Naive thymus-derived CD4-positive, alpha-beta T cell (primary cell): ENCODE data around the gene EPB41L3. TPM values are rescaled to one million over a fixed set of nuclear protein-coding genes. Genes with fewer than 3 reads are reported as not detected.

ENCODE experiments used
- ATAC-seq: fragments of 150-1000 bp; cut with Tn5 transposase; 2 replicates; pipeline ENCODE4 v1.10.0; 2021; ENCODE audit warnings: mild to moderate bottlenecking, moderate library complexity
- CTCF ChIA-PET: fragments of 350-600 bp; sonication (Branson Sonifier 250); formaldehyde crosslinking; loops from one replicate; lab custom pipeline; 2021; ENCODE audit warnings: antibody characterized with exemption; lab: Charles Lee
- POLR2A ChIA-PET: fragments of 350-600 bp; sonication (Branson Sonifier 250); formaldehyde crosslinking; loops from one replicate; lab custom pipeline; 2021; ENCODE audit warnings: antibody characterized with exemption, inconsistent platforms; lab: Charles Lee
- DNase-seq, 9 donors: peaks; one replicate each; pipeline versions ENCODE4 v3.0.0 to v3.0.0-alpha.2; 2020 to 2022; ENCODE audit warnings: mixed read lengths in 1 of 9
- H3K27ac ChIP-seq: one replicate; pipeline ENCODE4 v1.7.0; 2013; ENCODE audit warnings: mild to moderate bottlenecking, low read depth, low read length, moderate library complexity
- H3K27me3 ChIP-seq, 2 donors: one replicate each; pipeline ENCODE4 v1.7.0; 2013; ENCODE audit warnings: low read length in 2 of 2, mild to moderate bottlenecking in 2 of 2, moderate library complexity in 2 of 2; ENCODE audit not compliant: control insufficient read depth in 2 of 2, insufficient read depth in 2 of 2
- H3K36me3 ChIP-seq, 3 experiments: 1 replicate in 2 of 3; 2 replicates in 1 of 3; pipeline ENCODE4 v1.7.0; 2013; ENCODE audit warnings: low read length in 3 of 3, mild to moderate bottlenecking in 3 of 3, moderate library complexity in 1 of 3; ENCODE audit not compliant: insufficient read depth in 3 of 3, control insufficient read depth in 2 of 3
- H3K4me1 ChIP-seq, 2 donors: one replicate each; pipeline ENCODE4 v1.7.0; 2013; ENCODE audit warnings: low read length in 2 of 2, mild to moderate bottlenecking in 2 of 2, moderate library complexity in 1 of 2; ENCODE audit not compliant: control insufficient read depth in 2 of 2, insufficient read depth in 2 of 2
- H3K4me3 ChIP-seq: 2 replicates; pipeline ENCODE4 v1.7.0; 2013; ENCODE audit warnings: mild to moderate bottlenecking, low read length
- H3K9me3 ChIP-seq, 3 experiments: 1 replicate in 2 of 3; 2 replicates in 1 of 3; pipeline ENCODE4 v1.7.0; 2013; ENCODE audit warnings: low read length in 3 of 3; ENCODE audit not compliant: control insufficient read depth in 2 of 3
- H3K27ac Mint-ChIP-seq, 9 donors: one replicate each; pipeline ENCODE4 v1.8.0; 2020 to 2022; ENCODE audit warnings: mixed read lengths in 9 of 9, mild to moderate bottlenecking in 8 of 9, moderate library complexity in 5 of 9, inconsistent platforms in 2 of 9
- H3K27me3 Mint-ChIP-seq, 5 donors: one replicate each; pipeline ENCODE4 v1.8.0; 2021 to 2022; ENCODE audit warnings: mixed read lengths in 5 of 5, mild to moderate bottlenecking in 1 of 5
- H3K36me3 Mint-ChIP-seq, 5 donors: one replicate each; pipeline ENCODE4 v1.8.0; 2020 to 2022; ENCODE audit warnings: mixed read lengths in 5 of 5, mild to moderate bottlenecking in 3 of 5, inconsistent platforms in 1 of 5
- H3K4me1 Mint-ChIP-seq, 7 donors: one replicate each; pipeline ENCODE4 v1.8.0; 2020 to 2022; ENCODE audit warnings: mixed read lengths in 7 of 7, mild to moderate bottlenecking in 3 of 7, inconsistent platforms in 1 of 7
- H3K4me3 Mint-ChIP-seq, 10 donors: one replicate each; pipeline ENCODE4 v1.8.0; 2020 to 2022; ENCODE audit warnings: mild to moderate bottlenecking in 10 of 10, mixed read lengths in 10 of 10, moderate library complexity in 6 of 10, inconsistent platforms in 2 of 10
- H3K9me3 Mint-ChIP-seq, 11 donors: one replicate each; pipeline ENCODE4 v1.8.0; 2020 to 2022; ENCODE audit warnings: mixed read lengths in 11 of 11, mild to moderate bottlenecking in 4 of 11, inconsistent platforms in 1 of 11, moderate library complexity in 1 of 11
- intact Hi-C, 2 donors: fragments of 100-400 bp; cut with micrococcal nuclease; formaldehyde crosslinking; loops; one replicate each; pipeline ENCODE4 v1.15.1; 2023
- polyA plus RNA-seq, 2 donors: library from polyadenylated mRNA; unstranded; fragments of 300-500 nt; fragmentation: Illumina TruSeq; gene quantifications; one replicate each; pipeline ENCODE4 v1.2.3, GENCODE V29; 2021
- total RNA-seq, 6 experiments: library from RNA in 5 of 6; stranded (reverse) in 5 of 6; gene quantifications; 1 replicate in 5 of 6; 2 replicates in 1 of 6; pipeline ENCODE4 v1.2.3 and lab custom pipeline; 2021 to 2026

EPB41L3 gene
- total and polyA plus RNA-seq, 7 experiments from 2014 or later: 1.5 to 35.5 (median 12.5) TPM

- H3K36me3 ChIP-seq: no peaks in the 10 kb centered on the region
- H3K9me3 ChIP-seq: no peaks in the 10 kb centered on the region
- H3K4me1 ChIP-seq: no peaks in the 10 kb centered on the region
- H3K4me3 ChIP-seq: no peak overlapping the region
- ATAC-seq: no peak
- peaks cover 0 to 17% (median 6%) of the 10 kb centered on the region in 7 donors for H3K4me1 Mint-ChIP-seq
- no peak for DNase-seq
- H3K4me3 Mint-ChIP-seq: no peak overlapping the region
- H3K27me3 ChIP-seq: no peaks in the 10 kb centered on the region
- intact Hi-C loops: no loop called here
- ChIA-PET CTCF (interaction anchor here (0.6 kb wide), 1 partner anchor 15 kb away, joined by 3 read pairs; no protein-coding TSS in a partner anchor), POLR2A (no interaction called here)
- H3K27me3 Mint-ChIP-seq: peaks cover 0 to 26% (median 17%) of the 10 kb centered on the region in 5 donors
- H3K9me3 Mint-ChIP-seq: peaks cover 0 to 8% (median 3%) of the 10 kb centered on the region in 11 donors
- no peak overlapping the region for H3K27ac Mint-ChIP-seq
- H3K36me3 Mint-ChIP-seq: peaks cover 0 to 7% (median 6%) of the 10 kb centered on the region in 5 donors
- no peak overlapping the region for H3K27ac ChIP-seq
Observed at GRCh38 chr18:5476961-5477800, 66.6 kb downstream of the EPB41L3 start.

- DNase-seq (no peak), ATAC-seq (peak; percentile 79)
- no peak overlapping the region for H3K27ac Mint-ChIP-seq
- Histone ChIP-seq H3K27me3 (no peaks in the 10 kb centered on the region), H3K4me3 (no peak overlapping the region), H3K9me3 (no peaks in the 10 kb centered on the region), H3K27ac (no peak overlapping the region), H3K36me3 (no peaks in the 10 kb centered on the region), H3K4me1 (no peaks in the 10 kb centered on the region)
- intact Hi-C loops: no loop called here
- POLR2A ChIA-PET: no interaction called here
- H3K36me3 Mint-ChIP-seq: peaks cover 0 to 4% (median 0%) of the 10 kb centered on the region in 5 donors
- no peak overlapping the region for H3K4me3 Mint-ChIP-seq
- H3K4me1 Mint-ChIP-seq: peaks cover 0 to 14% (median 6%) of the 10 kb centered on the region in 7 donors
- peaks cover 0 to 21% (median 12%) of the 10 kb centered on the region in 5 donors for H3K27me3 Mint-ChIP-seq
- H3K9me3 Mint-ChIP-seq: peaks cover 0 to 1% (median 0%) of the 10 kb centered on the region in 11 donors
- CTCF ChIA-PET: interaction anchor here (1.1 kb wide), 1 partner anchor 17 kb away, joined by 3 read pairs; no protein-coding TSS in a partner anchor
Observed at GRCh38 chr18:5475267-5475666, 68.5 kb downstream of the EPB41L3 start.

GRCh38 chr18:5469340-5469739 is 74.5 kb downstream of the EPB41L3 start:
- intact Hi-C loops: no loop called here
- POLR2A ChIA-PET: no interaction called here
- H3K36me3 Mint-ChIP-seq: no peaks in the 10 kb centered on the region
- no peak overlapping the region for H3K27ac ChIP-seq
- H3K27me3 Mint-ChIP-seq: peaks cover 0 to 6% (median 0%) of the 10 kb centered on the region in 5 donors
- H3K27ac Mint-ChIP-seq: no peak overlapping the region
- CTCF ChIA-PET: no interaction called here
- no peak overlapping the region for H3K4me3 ChIP-seq
- ATAC-seq: no peak
- no peaks in the 10 kb centered on the region for H3K9me3 ChIP-seq
- H3K9me3 Mint-ChIP-seq: no peaks in the 10 kb centered on the region
- no peaks in the 10 kb centered on the region for H3K36me3 ChIP-seq
- H3K4me3 Mint-ChIP-seq: no peak overlapping the region
- H3K4me1 Mint-ChIP-seq: peaks cover 0 to 18% (median 11%) of the 10 kb centered on the region in 7 donors
- no peaks in the 10 kb centered on the region for H3K27me3 ChIP-seq
- DNase-seq: no peak
- no peaks in the 10 kb centered on the region for H3K4me1 ChIP-seq

- H3K27ac ChIP-seq: no peak overlapping the region
- H3K36me3 ChIP-seq: no peaks in the 10 kb centered on the region
- no peak overlapping the region for H3K27ac Mint-ChIP-seq
- H3K9me3 Mint-ChIP-seq: no peaks in the 10 kb centered on the region
- H3K36me3 Mint-ChIP-seq: no peaks in the 10 kb centered on the region
- H3K9me3 ChIP-seq: no peaks in the 10 kb centered on the region
- H3K4me1 Mint-ChIP-seq: peaks cover 0 to 24% (median 16%) of the 10 kb centered on the region in 7 donors
- ATAC-seq: no peak
- H3K27me3 Mint-ChIP-seq: peaks cover 0 to 6% (median 4%) of the 10 kb centered on the region in 5 donors
- no peaks in the 10 kb centered on the region for H3K27me3 ChIP-seq
- ChIA-PET CTCF (no interaction called here), POLR2A (no interaction called here)
- H3K4me3 ChIP-seq: no peak overlapping the region
- H3K4me1 ChIP-seq: no peaks in the 10 kb centered on the region
- DNase-seq: no peak
- no peak overlapping the region for H3K4me3 Mint-ChIP-seq
- intact Hi-C loops: no loop called here
Observed at GRCh38 chr18:5468394-5468793, 75.4 kb downstream of the EPB41L3 start.

- H3K36me3 ChIP-seq: no peaks in the 10 kb centered on the region
- no peak overlapping the region for H3K4me3 ChIP-seq
- ChIA-PET POLR2A (no interaction called here), CTCF (no interaction called here)
- H3K27me3 ChIP-seq: no peaks in the 10 kb centered on the region
- intact Hi-C loops: no loop called here
- H3K4me1 ChIP-seq: no peaks in the 10 kb centered on the region
- no peak for ATAC-seq
- Mint-ChIP-seq H3K27ac (no peak overlapping the region), H3K36me3 (no peaks in the 10 kb centered on the region), H3K27me3 (peaks cover 0 to 6% (median 4%) of the 10 kb centered on the region in 5 donors), H3K4me1 (peaks cover 0 to 29% (median 16%) of the 10 kb centered on the region in 7 donors), H3K4me3 (no peak overlapping the region), H3K9me3 (no peaks in the 10 kb centered on the region)
- H3K9me3 ChIP-seq: no peaks in the 10 kb centered on the region
- DNase-seq: no peak
- no peak overlapping the region for H3K27ac ChIP-seq
Observed at GRCh38 chr18:5467671-5468070, 76.1 kb downstream of the EPB41L3 start.

GRCh38 chr18:5466256-5466655 is 77.5 kb downstream of the EPB41L3 start:
- peaks cover 0 to 38% (median 16%) of the 10 kb centered on the region in 7 donors for H3K4me1 Mint-ChIP-seq
- CTCF ChIA-PET: no interaction called here
- no peaks in the 10 kb centered on the region for H3K9me3 Mint-ChIP-seq
- H3K4me3 ChIP-seq: no peak overlapping the region
- intact Hi-C loops: no loop called here
- H3K27me3 ChIP-seq: no peaks in the 10 kb centered on the region
- no peaks in the 10 kb centered on the region for H3K36me3 ChIP-seq
- no peak overlapping the region for H3K4me3 Mint-ChIP-seq
- H3K27ac Mint-ChIP-seq: peak overlapping the region in 3 of 9 donors; percentile 3 to 68 (median 49)
- no peaks in the 10 kb centered on the region for H3K4me1 ChIP-seq
- H3K27me3 Mint-ChIP-seq: peaks cover 0 to 6% (median 1%) of the 10 kb centered on the region in 5 donors
- no peak for DNase-seq
- H3K9me3 ChIP-seq: no peaks in the 10 kb centered on the region
- POLR2A ChIA-PET: no interaction called here
- ATAC-seq: peak; percentile 73
- H3K27ac ChIP-seq: no peak overlapping the region
- no peaks in the 10 kb centered on the region for H3K36me3 Mint-ChIP-seq
